ENCODE measurements around the gene PLEKHH2.

PLEKHH2 gene

GRCh38 chr2:43812947-43813346 is 175.9 kb downstream of the PLEKHH2 start:
- DNase-seq (ENCODE audit: low spot score) = no peak

DNA sequence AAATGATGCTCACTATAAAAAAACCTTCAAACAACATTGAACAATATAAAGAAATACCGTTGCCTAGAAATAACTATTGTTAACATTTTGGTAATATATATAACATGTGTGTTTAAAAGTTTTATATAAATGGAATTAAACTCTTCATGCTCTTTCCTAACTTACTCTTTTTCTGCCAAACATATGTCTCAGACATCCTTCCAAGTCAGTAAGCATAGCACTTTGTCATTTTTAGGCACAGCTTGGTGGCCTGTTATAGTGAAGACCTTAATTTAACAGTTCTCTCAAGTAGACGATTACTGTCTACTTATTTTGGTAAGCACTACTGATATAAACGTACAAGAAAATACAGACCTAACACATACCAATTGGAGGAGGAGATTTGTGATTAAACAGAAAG is 177.7 kb downstream of the PLEKHH2 start:
- DNase-seq (ENCODE audit: low spot score) = no peak

Measured in kidney tubule cell (primary cell).